ENCODE measurements around the gene TBX18.

TBX18 gene

DNA sequence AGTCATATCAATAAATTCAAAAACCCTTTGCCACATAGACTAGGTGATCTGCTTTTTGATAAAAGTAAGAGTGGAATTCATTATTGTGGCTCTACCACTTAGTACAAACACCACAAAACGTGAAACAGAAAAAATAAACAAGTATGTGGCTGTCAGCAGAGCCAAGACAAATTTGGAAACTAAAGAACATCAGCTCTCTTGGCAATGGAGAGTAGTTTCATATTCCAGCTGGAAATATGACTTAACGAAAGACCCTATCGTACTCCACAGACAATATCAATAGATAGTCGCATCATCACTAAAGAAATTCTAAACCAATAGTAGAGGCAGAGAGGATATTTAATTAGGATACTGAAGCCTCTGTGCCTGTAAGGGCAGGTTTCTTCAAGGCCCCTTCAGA is 20.8 kb downstream of the TBX18 start:
- DNase-seq = no peak

DNA sequence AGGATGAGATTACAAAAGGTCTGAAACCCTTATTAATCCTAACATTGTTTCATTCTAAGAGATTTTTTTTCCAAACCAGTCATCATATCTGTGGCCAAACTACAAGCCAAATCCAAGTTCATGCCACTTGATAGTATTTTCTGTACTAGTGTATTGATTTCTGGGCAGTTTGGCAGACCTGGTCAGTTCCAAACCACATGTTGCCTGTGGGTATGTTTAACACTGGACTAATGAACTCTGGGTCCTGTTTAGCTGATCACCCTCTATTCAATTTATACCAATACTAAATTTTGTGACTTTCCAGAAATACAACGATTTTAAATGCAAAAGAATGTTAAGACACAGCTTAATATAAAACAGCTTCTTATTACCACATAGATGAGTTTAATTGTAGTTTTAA is 24.0 kb downstream of the TBX18 start:
- no peak for DNase-seq

DNA sequence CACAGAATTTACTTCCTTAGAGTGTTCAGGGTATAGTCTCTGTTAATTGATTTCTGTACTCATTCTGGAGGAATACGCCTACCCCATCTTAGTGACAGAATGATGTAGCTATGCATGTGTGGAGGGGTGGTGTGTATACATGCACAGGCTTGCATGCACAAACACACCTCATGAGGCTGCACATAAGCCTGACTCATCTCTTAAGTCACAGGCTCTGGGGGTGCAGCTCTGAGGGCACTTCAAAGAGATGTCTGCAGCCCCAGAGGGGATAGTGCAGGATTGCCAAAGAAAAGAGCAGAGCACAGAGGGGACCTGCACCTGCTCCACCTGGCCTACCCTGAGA is 24.6 kb downstream of the TBX18 start:
- DNase-seq = no peak

DNA sequence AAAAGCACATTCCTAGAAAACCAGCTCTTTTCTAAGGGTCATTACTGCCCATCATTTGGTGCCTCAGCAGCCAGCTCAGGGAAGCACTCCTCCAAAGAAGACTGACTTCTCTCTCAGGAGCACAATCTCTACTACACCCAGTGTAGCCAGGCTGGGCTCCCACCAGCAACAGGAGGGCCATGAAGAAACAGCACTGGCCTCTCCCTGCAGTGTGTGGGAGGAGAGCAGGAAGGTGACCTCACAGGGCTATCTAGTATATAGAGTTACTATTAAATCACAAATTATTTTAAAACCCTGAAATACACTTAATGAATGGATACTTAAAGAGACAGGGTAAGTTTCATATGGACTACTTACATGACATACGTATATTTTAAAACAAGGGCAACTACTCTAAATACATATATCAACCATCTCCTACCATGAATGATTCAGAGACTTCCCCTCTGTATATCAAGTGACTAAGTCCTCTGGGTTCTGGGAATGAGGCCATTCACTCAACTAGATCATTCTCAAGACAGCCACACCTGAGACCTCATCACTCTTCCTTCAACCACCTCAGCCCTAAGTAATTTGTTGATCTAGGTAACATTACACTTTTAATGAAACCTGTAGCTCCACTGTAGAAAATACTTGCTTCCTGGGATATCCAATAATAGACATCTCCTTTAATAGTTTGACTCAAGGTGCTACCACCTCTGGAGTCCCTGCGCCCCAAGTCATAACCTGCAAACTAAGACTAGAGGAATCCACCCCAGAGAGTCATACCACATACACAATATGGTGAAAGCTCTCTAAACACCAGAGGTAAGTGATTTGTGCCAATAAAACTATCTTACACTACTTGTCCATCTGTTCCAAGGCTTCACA is 25.2 kb downstream of the TBX18 start:
- no peak for DNase-seq

DNA sequence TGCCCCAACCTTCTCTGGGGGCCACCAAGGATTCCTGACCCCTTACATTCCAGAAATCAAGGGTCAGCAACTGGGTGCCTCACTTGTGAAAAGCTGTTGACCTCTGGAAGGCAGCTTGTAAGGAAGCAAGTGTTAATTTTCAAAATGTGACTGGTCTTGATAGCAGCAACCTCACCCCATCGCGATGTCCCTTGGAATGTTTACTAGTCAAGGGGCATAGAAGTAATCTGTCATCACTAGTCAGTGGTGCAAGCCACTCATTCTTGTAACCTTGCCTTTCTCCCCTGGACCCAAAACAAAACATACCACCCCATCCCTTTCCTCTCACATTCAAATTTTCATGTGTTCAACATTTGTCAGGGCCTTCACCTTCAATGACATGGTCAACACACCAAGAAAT is 30.5 kb downstream of the TBX18 start:
- DNase-seq = no peak

DNA sequence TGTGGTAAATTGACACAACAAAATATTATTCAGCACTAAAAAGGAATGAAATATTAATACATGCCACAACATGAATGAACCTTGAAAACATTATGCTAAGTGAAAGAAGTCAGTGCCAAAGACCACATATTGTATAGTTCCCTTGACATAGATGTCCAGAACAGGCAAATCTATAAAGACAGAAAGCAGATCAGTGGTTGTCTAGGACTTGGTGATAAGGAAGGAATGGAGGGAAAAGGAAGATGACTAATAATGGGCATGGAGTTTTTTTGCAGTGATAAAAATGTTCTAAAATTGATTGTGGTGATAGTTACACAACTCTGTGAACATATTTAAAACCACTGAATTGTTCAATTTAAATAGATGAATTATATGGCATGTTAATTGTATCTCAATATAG is 32.5 kb downstream of the TBX18 start:
- DNase-seq = no peak

DNA sequence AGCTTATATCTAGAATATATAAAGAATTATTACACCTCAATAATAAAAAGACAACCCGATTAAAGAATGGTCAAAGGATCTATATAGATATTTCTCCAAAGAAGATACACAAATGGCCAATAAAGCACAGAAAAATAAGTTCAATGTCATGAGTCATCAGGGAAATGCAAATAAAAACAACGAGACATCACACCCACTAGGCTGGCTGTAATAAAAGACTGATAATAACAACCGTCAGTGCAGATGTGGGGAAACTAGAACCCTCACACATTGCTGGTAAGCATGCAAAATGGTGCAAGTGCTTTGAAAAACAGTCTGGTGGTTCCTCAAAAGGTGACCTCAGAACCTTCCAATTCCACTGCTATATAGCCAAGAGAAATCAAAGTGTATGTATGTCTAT is 33.0 kb downstream of the TBX18 start:
- DNase-seq = no peak

DNA sequence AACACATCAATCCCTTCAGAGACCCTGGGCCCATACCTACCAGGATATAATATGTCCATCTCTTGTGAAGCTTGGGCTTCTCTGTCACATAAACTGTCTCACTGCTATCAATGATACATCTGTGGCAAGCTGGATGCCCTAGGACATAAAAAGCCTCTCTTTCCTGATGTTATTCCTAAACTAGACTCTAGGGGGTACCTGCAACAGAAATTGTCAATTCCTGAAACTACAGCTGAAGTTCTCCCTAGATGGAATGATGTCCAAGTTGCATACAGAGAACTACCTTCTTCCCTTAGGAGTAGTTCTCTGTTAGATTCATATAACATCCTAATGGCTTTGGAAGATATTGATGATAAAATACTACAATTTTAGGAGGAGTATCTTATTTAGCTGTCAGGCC is 35.8 kb downstream of the TBX18 start:
- DNase-seq = no peak

DNA sequence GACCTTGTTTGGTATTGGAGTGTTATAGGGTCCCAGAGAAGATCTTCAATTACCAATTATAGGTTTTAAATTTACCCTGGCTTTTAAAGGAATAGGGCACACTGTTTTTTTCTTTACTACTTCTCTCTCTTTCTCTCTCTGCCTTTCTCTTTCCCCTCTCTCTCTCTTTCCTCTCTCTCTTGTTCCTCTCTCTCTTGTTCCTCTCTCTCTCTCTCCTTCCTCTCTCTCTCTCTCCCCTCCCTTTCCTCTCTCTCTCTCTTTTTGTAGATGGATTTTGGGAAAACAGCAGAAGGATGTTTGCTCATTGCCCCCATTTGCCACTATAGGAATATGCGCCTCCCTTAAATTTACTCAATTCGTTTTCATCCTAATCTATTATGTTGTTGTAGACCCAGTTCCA is 45.2 kb downstream of the TBX18 start:
- no peak for DNase-seq

DNA sequence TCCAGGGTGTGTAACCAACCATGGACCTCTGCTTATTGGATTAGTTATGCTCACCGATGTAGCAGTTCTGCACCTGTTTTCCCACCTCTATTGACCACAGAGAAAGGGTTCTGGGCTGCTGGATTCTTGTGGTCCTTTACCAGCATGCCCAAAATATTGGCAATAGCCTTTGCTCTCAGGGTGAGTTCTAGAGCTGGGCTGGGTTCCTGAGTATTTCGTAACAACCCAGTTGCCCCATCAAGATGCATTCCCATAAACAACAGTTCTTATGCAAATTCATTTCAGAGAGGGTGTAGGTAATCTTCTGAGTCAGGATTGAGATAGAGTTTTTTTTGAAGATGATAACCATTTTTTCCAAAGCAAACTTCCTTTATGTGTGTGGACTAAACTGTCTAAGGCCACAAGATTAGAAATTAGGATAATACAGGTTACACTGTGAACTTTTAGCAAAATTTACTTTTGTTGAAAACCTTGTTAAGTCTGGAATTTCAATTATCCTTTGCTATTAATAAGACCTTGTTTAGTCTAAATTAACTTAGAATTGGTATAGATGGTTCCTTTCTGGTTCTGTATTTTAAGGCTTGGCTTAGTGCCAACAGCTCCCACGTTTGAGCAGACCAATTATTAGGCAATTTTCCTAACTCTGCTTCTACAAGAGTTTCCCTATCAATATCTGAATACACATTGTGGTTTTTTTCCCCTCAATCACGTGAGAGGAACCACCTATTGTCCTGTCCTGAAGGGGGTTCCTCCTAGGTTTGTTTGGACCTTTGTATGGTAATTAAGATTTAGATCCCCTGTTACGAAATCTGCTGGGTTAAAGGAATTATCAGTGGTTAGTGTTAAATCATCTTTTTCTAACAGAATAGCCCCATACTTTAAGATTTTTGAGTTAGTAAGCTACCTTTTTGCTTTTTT is 46.1 kb downstream of the TBX18 start:
- DNase-seq = no peak

DNA sequence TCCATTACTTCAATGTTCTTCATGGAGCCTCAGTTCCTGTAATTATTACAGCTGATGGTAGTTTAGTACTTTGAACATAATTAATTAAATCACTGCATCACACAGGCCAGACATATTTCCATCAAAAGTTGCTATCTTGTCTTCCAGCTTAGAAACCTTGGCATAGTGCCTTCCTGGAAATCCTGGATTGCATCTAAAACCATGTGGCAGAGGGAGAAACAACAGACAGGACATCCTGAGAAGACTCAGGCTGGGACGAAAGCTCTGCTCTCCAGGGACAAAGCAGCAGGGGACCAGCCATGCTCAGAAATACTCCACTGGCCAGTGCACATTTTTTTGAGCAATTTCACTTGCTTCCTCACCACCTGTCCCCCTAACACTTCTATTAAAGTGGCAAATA is 55.3 kb downstream of the TBX18 start:
- no peak for DNase-seq

DNA sequence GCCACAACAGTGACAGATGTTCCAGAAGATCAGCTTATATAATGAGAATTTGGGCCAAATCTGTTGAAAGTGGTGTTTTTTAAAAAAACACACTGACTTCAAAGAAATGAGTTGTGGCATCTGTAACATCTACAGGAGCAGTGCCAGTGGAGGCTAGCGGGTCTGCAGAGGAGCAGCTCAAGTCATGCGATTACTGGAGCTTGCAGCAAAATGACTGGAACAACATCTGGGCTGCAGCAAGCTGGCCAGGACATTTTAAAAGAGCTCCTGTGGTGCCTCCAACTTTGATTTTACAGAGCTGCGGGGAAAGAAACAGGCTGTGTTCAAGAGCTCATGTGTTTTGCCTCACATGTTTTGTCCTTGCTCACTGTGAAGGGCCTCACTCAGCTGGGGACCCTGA is 57.2 kb downstream of the TBX18 start:
- no peak for DNase-seq

DNA sequence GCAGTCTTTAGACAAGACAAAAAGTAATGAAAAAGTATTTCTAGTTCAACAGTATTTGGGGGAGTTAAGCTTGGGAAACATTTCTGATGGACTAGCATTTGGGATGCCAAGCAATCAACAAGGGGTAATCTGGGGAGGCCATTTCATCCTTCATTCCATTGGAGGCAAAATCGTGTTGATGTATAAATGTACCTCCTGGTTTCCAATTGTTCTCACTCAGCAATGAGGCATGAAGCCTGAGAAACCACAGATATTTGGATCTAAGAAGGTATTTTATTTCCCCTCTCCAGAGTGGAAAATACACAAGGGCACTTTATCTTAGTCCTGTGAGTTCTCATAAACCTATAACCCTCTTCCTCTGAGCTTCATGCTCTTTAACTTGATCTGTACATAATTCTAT is 68.2 kb downstream of the TBX18 start:
- DNase-seq = no peak

DNA sequence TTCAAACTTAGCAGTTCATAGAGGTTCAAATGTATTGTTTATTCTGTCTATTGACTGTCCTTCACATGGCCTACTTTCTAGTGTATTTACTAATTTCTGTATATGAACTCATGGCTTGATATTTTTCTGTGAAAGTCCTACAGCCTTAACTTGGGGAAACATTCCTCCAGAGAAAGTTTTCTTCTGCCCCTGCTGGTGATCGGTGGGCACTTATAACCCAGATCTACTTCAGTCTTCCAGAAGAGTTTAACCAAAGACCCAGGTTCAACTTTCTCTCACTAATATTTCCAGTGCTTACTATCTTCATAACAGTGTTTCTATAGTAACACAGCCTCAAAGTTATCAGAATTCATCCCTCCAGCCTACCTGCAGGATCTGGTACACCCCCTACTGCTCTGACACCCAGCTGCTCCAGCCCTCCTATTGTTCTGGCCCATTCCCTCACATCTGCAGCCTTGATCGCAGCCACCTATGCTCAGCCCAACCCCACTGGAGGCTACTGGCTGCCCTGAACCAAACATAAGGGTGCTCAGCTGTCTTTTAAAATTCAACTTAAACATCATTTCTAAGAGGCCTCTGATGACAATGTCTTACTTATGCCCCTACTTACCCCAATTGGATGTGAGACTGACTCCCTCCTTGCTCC is 72.3 kb downstream of the TBX18 start:
- DNase-seq = no peak

DNA sequence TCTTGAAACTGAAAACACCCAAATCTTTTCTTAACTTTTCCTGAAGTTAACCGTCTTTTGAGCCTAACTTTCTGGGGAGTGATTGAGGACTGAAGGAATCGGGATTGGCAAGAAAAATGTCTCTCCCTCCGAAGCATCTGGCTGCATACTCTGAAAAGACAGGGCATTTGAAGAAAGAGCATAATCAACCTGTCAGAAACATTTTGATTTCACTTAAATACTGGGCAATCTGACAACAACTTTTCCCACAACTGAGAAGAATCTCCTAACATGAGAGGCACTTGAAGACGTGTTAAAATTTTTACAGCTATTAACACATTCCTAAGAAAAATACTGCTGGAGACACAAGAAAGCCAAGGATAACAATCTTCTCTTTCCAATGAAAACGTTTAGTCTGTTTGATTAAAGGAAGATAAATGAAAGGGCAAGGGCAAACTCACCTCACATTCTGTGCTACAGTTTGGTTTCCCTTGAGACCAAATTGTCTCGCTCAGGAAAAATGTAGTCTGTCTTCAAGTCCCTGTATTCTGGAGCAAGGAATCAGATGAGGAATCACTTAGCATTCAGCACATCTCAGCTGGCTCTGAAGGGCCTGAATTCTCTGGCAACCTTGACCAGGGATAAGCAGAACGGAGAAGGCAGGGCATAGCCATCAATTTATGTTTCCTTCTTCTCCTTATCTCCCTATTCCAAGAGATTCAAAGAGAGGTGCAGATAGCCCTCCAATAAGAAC is 76.1 kb downstream of the TBX18 start:
- DNase-seq = no peak

DNA sequence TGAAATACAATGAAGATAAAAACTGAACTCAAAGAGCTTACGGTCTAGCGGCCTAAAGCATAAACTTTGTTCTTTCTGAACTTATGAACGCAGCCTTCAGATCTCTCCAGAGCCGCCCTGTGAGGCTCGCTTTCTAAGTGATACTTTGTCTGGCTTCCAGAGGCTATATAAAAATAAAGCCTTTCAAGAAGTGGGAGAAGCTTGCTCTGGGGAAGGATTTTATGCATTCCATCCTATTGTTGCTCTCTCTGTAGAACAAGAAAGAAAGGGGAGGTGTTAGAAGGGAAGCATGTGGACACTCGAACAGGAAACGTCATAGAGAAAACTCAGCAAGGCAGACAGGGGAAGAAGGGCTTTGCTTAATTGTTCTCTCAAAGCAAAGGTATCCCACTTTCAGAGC is 77.0 kb downstream of the TBX18 start:
- no peak for DNase-seq

DNA sequence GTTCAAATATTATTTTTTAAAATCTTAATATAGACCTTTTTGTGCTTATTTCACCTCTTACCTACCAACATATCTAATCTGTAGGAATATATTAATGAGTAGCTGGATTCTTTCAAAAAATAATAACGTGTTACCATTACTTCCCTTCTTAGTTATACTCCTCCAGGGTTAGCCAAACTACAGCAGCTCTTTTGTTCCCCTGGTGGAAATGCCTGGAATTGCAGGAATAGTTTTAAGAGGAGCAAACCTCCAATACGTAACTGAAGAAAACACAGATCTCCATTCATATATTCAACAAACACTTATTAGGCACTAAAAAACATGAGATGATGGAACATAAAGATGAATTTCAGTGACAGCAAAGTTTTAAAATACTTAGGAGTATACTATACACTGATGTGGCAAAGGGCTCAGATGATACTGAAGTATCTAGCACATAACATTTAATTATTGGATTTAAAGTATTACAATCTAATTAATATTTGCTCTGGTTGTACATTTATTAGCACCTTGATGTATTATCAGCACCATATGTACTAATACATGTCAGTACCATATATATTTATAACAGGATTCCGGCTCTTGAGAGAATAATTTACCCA is 78.3 kb downstream of the TBX18 start:
- no peak for DNase-seq

DNA sequence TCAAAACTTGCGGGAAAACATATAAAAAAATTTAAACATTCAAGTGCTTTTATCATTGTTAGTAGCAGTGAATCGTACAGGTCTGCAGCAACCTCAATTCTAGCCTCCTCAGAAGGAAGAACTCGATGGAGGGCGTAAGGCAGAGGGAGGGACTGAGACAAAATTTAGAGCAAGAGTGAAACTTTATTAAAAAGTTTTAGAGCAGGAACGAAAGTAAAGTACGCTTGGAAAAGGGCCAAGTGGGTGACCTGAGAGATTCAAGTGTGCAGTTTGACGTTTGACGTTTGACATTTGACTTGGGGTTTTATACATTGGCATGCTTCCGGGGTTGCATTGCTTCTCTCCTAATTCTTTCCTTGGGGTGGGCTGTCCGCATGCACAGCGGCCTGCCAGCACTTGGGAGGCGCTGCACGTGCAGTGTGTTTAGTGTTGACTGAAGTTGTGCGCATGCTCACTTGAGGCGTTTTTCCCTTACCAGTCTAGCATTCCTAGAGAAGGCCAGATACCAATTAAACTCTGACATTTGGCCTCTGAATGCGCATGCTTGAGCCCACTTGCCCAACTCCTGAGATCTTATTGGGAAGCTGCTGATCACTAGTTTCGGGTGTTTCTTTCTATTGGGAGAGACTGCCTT is 82.6 kb downstream of the TBX18 start:
- no peak for DNase-seq

DNA sequence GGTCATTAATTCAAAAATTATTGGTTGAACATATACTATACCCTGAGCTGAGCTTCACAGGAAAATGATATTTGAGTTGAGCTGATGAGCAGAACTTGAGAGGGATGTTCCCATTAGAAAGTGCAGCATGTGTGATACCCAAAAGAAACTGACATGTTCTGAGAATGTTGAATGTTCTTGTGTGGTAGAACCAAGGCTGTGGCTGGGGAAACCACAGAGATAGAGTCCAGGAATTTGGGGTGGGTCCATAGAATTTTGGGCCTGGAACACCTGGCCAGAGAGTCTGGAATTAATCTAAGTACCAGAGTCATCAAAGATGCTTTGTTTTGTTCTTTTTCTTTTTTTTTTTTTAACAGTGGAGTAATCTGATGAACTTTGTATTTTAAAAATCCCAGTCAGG is 88.7 kb downstream of the TBX18 start:
- DNase-seq = no peak

DNA sequence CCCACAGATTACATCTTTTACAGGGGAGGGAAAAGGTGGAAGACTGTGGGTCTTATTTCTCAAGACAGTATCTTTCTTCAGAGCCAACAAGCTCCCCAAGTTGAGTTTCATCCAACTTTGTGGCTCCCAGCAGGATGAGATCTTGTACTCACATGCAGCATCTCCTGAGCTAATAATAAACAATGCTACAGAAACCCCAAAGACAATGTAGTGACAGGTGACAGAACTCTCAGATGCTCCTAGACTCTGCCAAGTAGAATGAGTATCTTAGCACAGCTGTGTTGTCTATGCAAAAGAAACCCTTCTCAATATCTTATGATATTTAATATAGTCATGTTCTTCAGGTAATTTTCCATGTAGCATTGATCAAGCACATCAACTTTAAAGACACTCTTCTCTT is 90.0 kb downstream of the TBX18 start:
- DNase-seq = no peak

DNA sequence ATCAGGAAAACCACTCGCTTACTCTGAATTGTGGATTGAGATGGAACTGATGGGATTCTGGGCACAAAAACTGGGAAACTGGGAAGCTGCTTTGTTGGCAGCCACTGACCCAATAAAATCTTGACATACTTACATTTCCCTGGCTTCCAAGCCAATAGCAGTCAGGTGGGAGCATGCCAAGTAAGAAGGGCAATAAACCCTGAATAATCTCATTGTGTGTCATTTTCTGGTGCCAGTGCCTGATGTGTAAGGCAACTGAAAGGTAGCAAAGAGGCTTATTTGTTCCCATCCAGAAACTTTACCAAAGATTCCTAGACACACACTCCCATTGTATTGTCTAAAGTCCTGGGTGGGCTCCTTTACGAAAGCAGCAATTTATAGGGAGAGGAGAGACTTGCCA is 93.2 kb downstream of the TBX18 start:
- no peak for DNase-seq

DNA sequence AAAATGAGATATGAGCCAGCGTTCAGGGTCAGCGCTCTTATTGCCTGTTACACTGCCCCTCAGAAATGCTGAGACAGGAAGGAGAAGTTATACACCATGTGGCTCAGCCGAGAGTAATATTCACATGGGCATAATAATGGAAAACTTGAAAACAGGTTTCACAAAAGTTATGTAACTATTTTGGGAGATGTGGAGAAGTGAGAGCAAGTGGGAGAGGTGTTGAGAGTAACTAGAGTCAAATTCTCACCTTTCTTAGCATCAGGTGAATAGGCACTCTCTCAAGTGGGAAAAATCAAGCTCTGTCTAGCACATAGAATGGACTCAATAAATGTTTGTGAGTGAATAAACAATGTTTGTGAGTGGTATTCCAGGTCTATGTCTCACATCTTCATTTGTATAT is 94.5 kb downstream of the TBX18 start:
- no peak for DNase-seq
